Left kidney (tissue), 1 donor: ENCODE results near the gene ADGRG4. TPM values are rescaled to one million over a fixed set of nuclear protein-coding genes. Genes with fewer than 3 reads are reported as not detected.

Experiments used
- polyA plus RNA-seq: library from polyadenylated mRNA; unstranded; fragments of 120-200 nt; gene quantifications from one replicate; pipeline ENCODE4 v1.2.1, GENCODE V29; 2013; ENCODE audit not compliant: insufficient read length

The ADGRG4 gene
- polyA plus RNA-seq, 1 donor, result not detected

Other genes with a start within 250 kb of the ADGRG4 start
- gene FHL1, start 153.4 kb upstream of the ADGRG4 start, polyA plus RNA-seq, result 56.9 TPM
- gene MAP7D3, start 49.6 kb upstream of the ADGRG4 start, polyA plus RNA-seq, result 19.3 TPM
- 0.12 TPM for gene BRS3, start 187.0 kb downstream of the ADGRG4 start, polyA plus RNA-seq
- gene HTATSF1, start 196.6 kb downstream of the ADGRG4 start, polyA plus RNA-seq, result 120 TPM
- 7.2 TPM for gene VGLL1, start 231.3 kb downstream of the ADGRG4 start, polyA plus RNA-seq